Heart left ventricle (tissue), 13 donors: ENCODE results near the gene STX2.

Source experiments
- CTCF ChIP-seq, 12 donors: fragments of 200-600 bp; sonication (generic) in 4 of 12; IDR thresholded peaks; one replicate each; pipeline versions ENCODE4 v1.5.0 to v1.8.0; 2018 to 2022; ENCODE audit warnings: antibody characterized with exemption in 12 of 12, mild to moderate bottlenecking in 5 of 12
- POLR2A ChIP-seq, 2 donors: fragments of 450-650 bp; IDR thresholded peaks; one replicate each; pipeline ENCODE4 v1.6.1; 2017; ENCODE audit warnings: antibody characterized with exemption in 2 of 2, mild to moderate bottlenecking in 2 of 2, moderate library complexity in 2 of 2
- donor health status: ischemic (EF 13 %, LVEDD 7.1; RV severe dilation, severe dysfunction).
- donor health status: DM: no; HTN: yes; CAD: no.
- donor health status: DM: no; HTN: no; CAD: no.
- donor health status: ischemic (EF 25% LVEDD 6.9; RV normal size, moderate dysfunction).
- donor health status: ischemic (EF 25% LVEDD 5.7; RV mildly dilated, moderate dysfunction).
- donor health status: ischemic (EF 35%, LVEDD 5.7; RV mildly dilated, moderate dysfunction).
- donor health status: nonischemic (EF 11% LVEDD 7.7; RV severe dilation, severe dysfunction).
- donor health status: DM: yes; HTN: yes; CAD: no.
- donor health status: PGD.
- donor health status: ischemic (EF 29% LVEDD 5.4; RV normal size, mild dysfunction).
- donor health status: nonischemic (EF 23%, LVEDD 6.1; RV moderate dilation, normal function).

DNA sequence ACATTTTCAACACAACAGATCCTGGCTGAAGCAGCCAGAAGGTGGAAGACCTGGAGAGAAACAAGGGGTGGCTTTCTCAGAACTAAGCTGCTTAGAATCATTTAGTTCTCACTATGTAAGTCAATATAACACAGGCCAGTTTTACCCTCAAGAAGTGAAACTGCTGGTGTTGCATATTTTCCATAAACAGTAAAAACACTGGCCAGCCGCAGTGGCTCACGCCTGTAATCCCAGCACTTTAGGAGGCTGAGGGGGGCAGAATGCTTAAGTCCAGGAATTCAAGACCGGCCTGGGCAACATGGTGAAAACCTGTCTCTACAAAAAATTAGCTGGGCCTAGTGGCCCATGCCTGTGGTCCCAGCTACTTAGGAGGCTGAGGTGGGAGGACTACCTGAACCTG, 11.6 kb downstream of the STX2 start:
- TF ChIP-seq POLR2A (IDR thresholded peaks at IDR 0.05) (no peak), CTCF (IDR thresholded peaks at IDR 0.05) (no peak)
